CD14-positive monocyte (primary cell): ENCODE results near the gene PINK1. TPM values are rescaled to one million over a fixed set of nuclear protein-coding genes. Genes with fewer than 3 reads are reported as not detected.

Source experiments
- DNase-seq, 3 donors: peaks; one replicate each; pipeline ENCODE4 v3.0.0-alpha.2; 2011 to 2022
- H2AFZ ChIP-seq: 2 replicates; pipeline ENCODE4 v1.6.0; 2012; ENCODE audit warnings: mild to moderate bottlenecking, low read depth, low read length, inconsistent platforms; ENCODE audit not compliant: insufficient read depth, poor library complexity, severe bottlenecking
- H3K27ac ChIP-seq, 2 donors: 1 replicate in 1 of 2; 2 replicates in 1 of 2; pipeline ENCODE4 v1.5.1; 2012 to 2013; ENCODE audit warnings: low read length in 2 of 2, control low read depth in 1 of 2, inconsistent platforms in 1 of 2, low read depth in 1 of 2, mild to moderate bottlenecking in 1 of 2
- H3K27me3 ChIP-seq, 2 donors: one replicate each; pipeline versions ENCODE4 v1.6.0 to v1.6.1; 2011 to 2013; ENCODE audit warnings: low read length in 2 of 2; ENCODE audit not compliant: control insufficient read depth in 2 of 2, insufficient read depth in 2 of 2
- H3K36me3 ChIP-seq, 2 donors: replicated peaks in 1 of 2; 1 replicate in 1 of 2; 2 replicates in 1 of 2; pipeline versions ENCODE4 v1.5.1 to v1.6.1; 2012 to 2013; ENCODE audit warnings: low read length in 2 of 2, control low read depth in 1 of 2, inconsistent platforms in 1 of 2, mild to moderate bottlenecking in 1 of 2; ENCODE audit not compliant: insufficient read depth in 2 of 2, control insufficient read depth in 1 of 2
- H3K4me1 ChIP-seq, 2 donors: 1 replicate in 1 of 2; 2 replicates in 1 of 2; pipeline versions ENCODE4 v1.5.1 to v1.6.1; 2012 to 2013; ENCODE audit warnings: low read length in 2 of 2, control low read depth in 1 of 2, inconsistent platforms in 1 of 2, mild to moderate bottlenecking in 1 of 2, moderate library complexity in 1 of 2; ENCODE audit not compliant: insufficient read depth in 2 of 2, control insufficient read depth in 1 of 2
- H3K4me2 ChIP-seq: replicated peaks from 2 replicates; pipeline ENCODE3; 2012; ENCODE audit warnings: low read length, moderate library complexity, mild to moderate bottlenecking; ENCODE audit not compliant: poor library complexity, severe bottlenecking; ENCODE audit errors: extremely low read depth
- H3K4me3 ChIP-seq, 3 experiments: fragments of 200-600 bp in 1 of 3; sonication (generic) in 1 of 3; replicated peaks in 1 of 3; 1 replicate in 2 of 3; 2 replicates in 1 of 3; pipeline ENCODE4 v1.5.1; 2011 to 2013; ENCODE audit warnings: low read length in 3 of 3, mild to moderate bottlenecking in 3 of 3, control low read depth in 2 of 3, low read depth in 2 of 3, inconsistent platforms in 1 of 3, moderate library complexity in 1 of 3
- H3K79me2 ChIP-seq: 2 replicates; pipeline ENCODE4 v1.6.0; 2012; ENCODE audit warnings: mild to moderate bottlenecking, control low read depth, inconsistent platforms, low read length, moderate library complexity; ENCODE audit not compliant: insufficient read depth
- H3K9ac ChIP-seq: 2 replicates; pipeline ENCODE4 v1.6.0; 2017; ENCODE audit warnings: low read length, mild to moderate bottlenecking; ENCODE audit not compliant: insufficient read depth, poor library complexity, severe bottlenecking
- H3K9me3 ChIP-seq, 2 donors: replicated peaks in 1 of 2; 1 replicate in 1 of 2; 2 replicates in 1 of 2; pipeline versions ENCODE4 v1.5.1 to v1.6.1; 2012 to 2013; ENCODE audit warnings: low read length in 2 of 2, control low read depth in 1 of 2; ENCODE audit not compliant: control insufficient read depth in 1 of 2, insufficient read depth in 1 of 2
- H4K20me1 ChIP-seq: 2 replicates; pipeline ENCODE4 v1.6.0; 2012; ENCODE audit warnings: mild to moderate bottlenecking, low read length, control low read depth, moderate library complexity; ENCODE audit not compliant: insufficient read depth
- H3K27ac Mint-ChIP-seq, 7 donors: one replicate each; pipeline ENCODE4 v1.8.0; 2020; ENCODE audit warnings: mild to moderate bottlenecking in 7 of 7, mixed read lengths in 7 of 7, moderate library complexity in 6 of 7, inconsistent platforms in 2 of 7
- H3K27me3 Mint-ChIP-seq, 3 donors: one replicate each; pipeline ENCODE4 v1.8.0; 2021 to 2022; ENCODE audit warnings: low read depth in 3 of 3, mild to moderate bottlenecking in 3 of 3, mixed read lengths in 3 of 3, moderate library complexity in 3 of 3, inconsistent platforms in 1 of 3
- H3K36me3 Mint-ChIP-seq, 2 donors: one replicate each; pipeline ENCODE4 v1.8.0; 2020; ENCODE audit warnings: mixed read lengths in 2 of 2, inconsistent platforms in 1 of 2, mild to moderate bottlenecking in 1 of 2
- H3K4me1 Mint-ChIP-seq: one replicate; pipeline ENCODE4 v1.8.0; 2020; ENCODE audit warnings: mild to moderate bottlenecking, mixed read lengths
- H3K4me3 Mint-ChIP-seq, 2 donors: one replicate each; pipeline ENCODE4 v1.8.0; 2020; ENCODE audit warnings: mild to moderate bottlenecking in 2 of 2, mixed read lengths in 2 of 2, moderate library complexity in 1 of 2
- H3K9me3 Mint-ChIP-seq, 7 donors: one replicate each; pipeline ENCODE4 v1.8.0; 2020 to 2022; ENCODE audit warnings: mixed read lengths in 7 of 7, mild to moderate bottlenecking in 6 of 7, moderate library complexity in 6 of 7, inconsistent platforms in 2 of 7
- CTCF ChIP-seq: fragments of 200-600 bp; IDR thresholded peaks from one replicate; pipeline ENCODE4 v1.8.0; 2022; ENCODE audit warnings: antibody characterized with exemption, mild to moderate bottlenecking
- WGBS: methylation state at CpG from one replicate; pipeline ENCODE4 v1.1.5; 2013; ENCODE audit warnings: missing lambda C conversion rate; ENCODE audit not compliant: insufficient coverage; 5-methylcytosine and 5-hydroxymethylcytosine counted together
- intact Hi-C, 2 donors: fragments of 100-400 bp; cut with micrococcal nuclease; formaldehyde crosslinking; loops; one replicate each; pipeline versions ENCODE4 v1.15.0 to v1.15.1; 2023
- polyA plus RNA-seq, 3 donors: library from polyadenylated mRNA; depleted of rRNA in 1 of 3; unstranded in 2 of 3; stranded (reverse) in 1 of 3; fragments of 300-500 nt in 2 of 3; fragments of >200 nt in 1 of 3; fragmentation: Illumina TruSeq in 2 of 3; gene quantifications; 1 replicate in 2 of 3; 2 replicates in 1 of 3; pipeline ENCODE4 v1.2.3, GENCODE V29; 2012 to 2021

Gene PINK1
- polyA plus RNA-seq, 3 donors: 21.6 to 32.7 (median 24.0) TPM

DNA sequence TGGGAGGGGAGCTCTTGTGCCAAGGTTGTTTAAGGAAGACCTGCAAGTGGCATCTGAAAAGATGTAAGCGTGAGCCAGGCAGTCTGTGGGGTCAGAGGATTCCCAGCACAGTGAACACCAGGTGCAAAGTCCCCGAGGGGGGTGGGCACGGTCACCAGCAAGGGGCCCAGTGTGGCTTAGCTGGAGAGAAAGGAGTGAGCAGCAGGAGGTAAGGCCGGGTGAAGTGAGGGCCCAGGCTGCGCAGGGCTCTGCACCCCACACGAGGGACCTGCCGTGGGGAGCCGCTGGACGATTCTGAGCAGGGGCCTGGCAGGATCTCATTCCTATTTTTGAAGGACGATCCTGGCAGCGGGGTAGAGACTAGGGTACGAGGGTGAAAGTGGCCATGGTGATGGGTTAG lies 23.8 kb downstream of the PINK1 start:
- Histone ChIP-seq H3K36me3 (peaks cover 60 to 77% of the 10 kb centered on the region in 2 donors), H4K20me1 (peaks cover 60% of the 10 kb centered on the region), H2AFZ (no peak overlapping the region), H3K9me3 (no peaks in the 10 kb centered on the region), H3K9ac (no peak overlapping the region), H3K4me3 (no peak overlapping the region), H3K27ac (no peak overlapping the region), H3K79me2 (peaks cover 63% of the 10 kb centered on the region), H3K4me2 (no peak overlapping the region), H3K4me1 (peaks cover 17 to 22% of the 10 kb centered on the region in 2 donors), H3K27me3 (no peaks in the 10 kb centered on the region)
- Mint-ChIP-seq H3K4me1 (peaks cover 20% of the 10 kb centered on the region), H3K4me3 (no peak overlapping the region), H3K27ac (peak overlapping the region in 3 of 7 donors; percentile 15 to 60 (median 37)), H3K27me3 (no peaks in the 10 kb centered on the region), H3K36me3 (peaks cover 65 to 78% of the 10 kb centered on the region in 2 donors), H3K9me3 (no peaks in the 10 kb centered on the region)
- no peak for DNase-seq
- 95% methylated on average over 12 of the region's 12 CpGs for WGBS
- no peak for TF ChIP-seq CTCF
- intact Hi-C loops: no loop called here

DNA sequence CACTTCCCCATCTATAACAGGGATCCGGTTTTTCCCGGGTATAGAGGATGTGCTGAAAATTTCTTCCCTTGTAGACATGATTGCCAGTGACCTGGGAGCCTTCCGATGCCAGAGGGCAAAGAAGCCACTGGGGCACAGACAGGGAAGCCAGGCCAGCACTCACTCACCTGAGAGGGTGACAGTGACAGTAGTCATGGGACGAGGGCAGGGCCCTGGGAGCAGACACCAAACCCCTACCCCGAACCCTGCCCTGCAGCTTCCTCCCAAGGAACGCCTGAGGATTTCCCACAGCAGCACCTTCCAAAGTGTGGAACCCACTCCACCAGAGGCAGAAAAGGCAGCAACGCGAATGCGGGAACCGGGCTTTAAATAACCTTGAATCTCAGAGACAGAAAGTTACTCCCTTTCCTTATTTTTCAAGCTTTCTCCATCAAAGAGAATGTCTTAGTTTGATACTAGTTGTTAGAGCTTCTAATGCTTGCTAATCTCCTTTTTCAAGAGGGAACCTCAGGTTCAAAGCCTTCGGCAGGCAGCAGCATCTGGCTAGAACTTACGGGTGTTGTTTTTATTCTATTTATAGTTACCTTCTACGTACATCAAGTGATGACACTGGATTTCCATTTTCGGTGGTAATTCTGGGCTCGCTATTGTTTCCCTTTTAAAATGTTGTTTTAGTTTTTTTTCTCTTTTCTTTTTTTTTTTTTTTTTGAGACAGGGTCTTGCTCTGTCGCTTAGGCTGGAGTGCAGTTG lies 25.1 kb downstream of the PINK1 start:
- intact Hi-C loops: no loop called here
- no peak overlapping the region for H3K4me3 ChIP-seq
- Mint-ChIP-seq H3K4me1 (peaks cover 27% of the 10 kb centered on the region), H3K9me3 (no peaks in the 10 kb centered on the region), H3K27ac (peak overlapping the region in 1 of 7 donors; percentile 14), H3K36me3 (peaks cover 52 to 64% of the 10 kb centered on the region in 2 donors), H3K27me3 (no peaks in the 10 kb centered on the region), H3K4me3 (no peak overlapping the region)
- H3K4me2 ChIP-seq: no peak overlapping the region
- 90% methylated on average over 5 of the region's 16 CpGs for WGBS
- H3K27ac ChIP-seq: peak overlapping the region in 1 of 2 donors; percentile 2
- H3K36me3 ChIP-seq: peaks cover 47 to 64% of the 10 kb centered on the region in 2 donors
- H3K9me3 ChIP-seq: no peaks in the 10 kb centered on the region
- H3K9ac ChIP-seq: no peak overlapping the region
- TF ChIP-seq CTCF: no peak
- peaks cover 20 to 24% of the 10 kb centered on the region in 2 donors for H3K4me1 ChIP-seq
- H4K20me1 ChIP-seq: peaks cover 52% of the 10 kb centered on the region
- DNase-seq: no peak
- H3K27me3 ChIP-seq: no peaks in the 10 kb centered on the region
- H2AFZ ChIP-seq: no peak overlapping the region
- peaks cover 63% of the 10 kb centered on the region for H3K79me2 ChIP-seq
